Mesodermal cell (in vitro differentiated cells): ENCODE results near the gene ENTPD8.

Source experiments
- H3K27ac ChIP-seq: 2 replicates; pipeline ENCODE4 v1.7.0; 2013; ENCODE audit warnings: mild to moderate bottlenecking, low read depth, low read length, moderate library complexity; ENCODE audit not compliant: severe bottlenecking
- H3K36me3 ChIP-seq: 2 replicates; pipeline ENCODE4 v1.7.1; 2013; ENCODE audit warnings: mild to moderate bottlenecking, low read length, moderate library complexity; ENCODE audit not compliant: control insufficient read depth, insufficient read depth
- H3K4me1 ChIP-seq: one replicate; pipeline ENCODE4 v1.7.1; 2013; ENCODE audit warnings: mild to moderate bottlenecking, low read length; ENCODE audit not compliant: insufficient read depth, control insufficient read depth, poor library complexity, severe bottlenecking
- H3K4me3 ChIP-seq: 2 replicates; pipeline ENCODE4 v1.7.0; 2013; ENCODE audit warnings: low read length, control low read depth, mild to moderate bottlenecking; ENCODE audit not compliant: insufficient read depth, poor library complexity, severe bottlenecking; ENCODE audit errors: extremely low read depth
- H3K9me3 ChIP-seq: 2 replicates; pipeline ENCODE4 v1.7.1; 2013; ENCODE audit warnings: mild to moderate bottlenecking, low read length, moderate library complexity; ENCODE audit not compliant: control insufficient read depth
- WGBS, 2 experiments: methylation state at CpG; one replicate each; pipeline ENCODE4 v1.1.5; 2013; ENCODE audit warnings: missing lambda C conversion rate in 2 of 2; ENCODE audit not compliant: insufficient coverage in 2 of 2; 5-methylcytosine and 5-hydroxymethylcytosine counted together

ENTPD8 gene

DNA sequence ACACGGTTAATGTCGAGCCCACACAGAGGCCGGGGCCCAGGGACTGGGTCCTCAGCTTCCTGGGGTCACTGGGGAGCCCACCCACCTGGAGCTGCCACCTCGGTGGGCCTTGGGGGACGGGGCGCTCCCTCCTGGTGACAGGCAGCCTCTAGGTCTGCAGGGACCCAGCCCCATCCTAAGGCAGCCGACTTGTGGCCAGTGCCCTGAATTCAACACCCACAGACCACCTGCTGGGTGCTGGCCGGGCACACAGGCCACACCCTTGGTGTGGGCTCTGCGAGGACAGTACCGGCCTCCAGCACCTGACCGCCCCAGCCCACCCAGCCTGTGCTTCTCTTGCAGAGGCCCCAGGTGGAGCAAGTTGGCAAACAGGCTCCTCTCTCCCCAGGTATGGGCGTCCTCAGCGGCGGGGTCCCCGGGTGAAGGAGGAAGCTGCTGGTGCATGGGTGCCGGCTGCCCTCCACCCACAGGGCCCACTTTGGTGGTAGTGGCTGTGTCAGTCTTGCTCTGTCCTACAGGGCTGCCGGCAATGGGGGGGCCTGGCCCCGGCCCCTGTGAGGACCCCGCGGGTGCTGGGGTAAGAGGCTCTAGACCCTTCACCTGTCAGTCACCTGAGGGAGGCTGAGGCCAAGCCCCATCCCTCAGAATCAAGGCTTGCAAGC, 8.3 kb downstream of the ENTPD8 start:
- H3K27ac ChIP-seq = no peak overlapping the region
- no peaks in the 10 kb centered on the region for H3K4me1 ChIP-seq
- WGBS, 2 experiments = 91% methylated on average over 19 of the region's 20 CpGs
- H3K36me3 ChIP-seq = no peaks in the 10 kb centered on the region
- H3K4me3 ChIP-seq = no peak overlapping the region
- H3K9me3 ChIP-seq = no peaks in the 10 kb centered on the region

DNA sequence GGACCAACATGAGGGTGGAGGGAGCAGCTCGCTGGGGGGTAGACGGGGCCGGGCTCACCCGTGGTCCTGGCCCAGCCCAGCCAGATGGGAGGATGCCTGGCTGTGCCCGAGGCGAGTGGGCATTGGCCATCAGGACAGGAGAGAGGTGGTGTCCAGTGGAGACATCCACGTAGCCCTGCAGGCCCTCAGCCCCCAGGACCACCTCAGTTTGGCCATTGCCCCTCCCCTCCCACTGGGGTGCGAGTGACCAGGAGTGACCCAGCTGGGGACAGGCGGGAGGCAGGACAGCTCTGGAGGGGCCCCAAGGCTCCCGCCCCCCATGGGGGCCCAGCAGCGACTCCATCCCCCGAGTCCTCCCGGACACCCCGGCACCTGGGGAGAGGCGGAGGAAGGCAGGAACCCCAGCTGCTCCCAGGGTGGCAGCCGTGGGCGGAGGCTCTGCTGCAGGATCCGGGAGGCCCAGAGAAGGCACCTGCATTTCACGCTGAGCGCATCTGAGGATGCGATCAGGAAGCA, 9.7 kb downstream of the ENTPD8 start:
- H3K4me1 ChIP-seq = no peaks in the 10 kb centered on the region
- 86 to 90% methylated on average over 18 to 20 of the region's 21 CpGs for WGBS, 2 experiments
- H3K9me3 ChIP-seq = no peaks in the 10 kb centered on the region
- no peak overlapping the region for H3K4me3 ChIP-seq
- H3K36me3 ChIP-seq = no peaks in the 10 kb centered on the region
- H3K27ac ChIP-seq = no peak overlapping the region

DNA sequence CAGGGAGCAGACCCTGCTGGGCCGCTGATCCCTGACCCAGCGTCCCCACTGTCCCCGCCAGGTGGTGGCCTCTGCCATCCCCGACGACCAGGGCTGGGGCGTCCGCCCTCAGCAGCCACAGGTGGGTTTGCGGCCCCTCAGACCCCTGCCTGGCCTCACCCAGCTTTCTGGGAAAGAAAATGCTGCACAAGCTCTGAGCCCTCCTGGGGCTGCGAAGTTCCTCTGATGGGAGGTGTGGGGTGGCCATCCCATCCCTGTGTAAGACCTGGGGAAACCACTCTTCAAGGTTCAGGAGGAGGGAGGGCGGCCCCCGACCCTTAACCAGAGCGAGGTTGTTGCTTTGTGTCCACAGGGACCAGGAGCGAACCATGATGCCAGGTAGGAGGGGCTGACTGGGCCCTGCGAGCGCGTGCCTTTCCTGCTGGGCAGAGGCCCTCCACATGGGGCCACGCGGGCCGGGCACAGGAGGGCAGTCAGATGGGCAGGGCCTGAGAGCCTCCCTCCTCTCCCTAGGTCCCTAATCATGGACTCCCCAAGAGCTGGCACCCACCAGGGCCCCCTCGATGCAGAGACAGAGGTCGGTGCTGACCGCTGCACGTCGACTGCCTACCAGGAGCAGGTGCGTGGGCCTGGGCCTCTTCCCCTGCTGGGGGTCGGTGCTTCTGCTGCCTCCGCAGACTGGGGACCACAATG, 10.3 kb downstream of the ENTPD8 start:
- Histone ChIP-seq H3K27ac (no peak overlapping the region), H3K4me3 (no peak overlapping the region), H3K36me3 (no peaks in the 10 kb centered on the region), H3K4me1 (no peaks in the 10 kb centered on the region), H3K9me3 (no peaks in the 10 kb centered on the region)
- WGBS, 2 experiments = 89 to 92% methylated on average over 20 to 25 of the region's 27 CpGs

DNA sequence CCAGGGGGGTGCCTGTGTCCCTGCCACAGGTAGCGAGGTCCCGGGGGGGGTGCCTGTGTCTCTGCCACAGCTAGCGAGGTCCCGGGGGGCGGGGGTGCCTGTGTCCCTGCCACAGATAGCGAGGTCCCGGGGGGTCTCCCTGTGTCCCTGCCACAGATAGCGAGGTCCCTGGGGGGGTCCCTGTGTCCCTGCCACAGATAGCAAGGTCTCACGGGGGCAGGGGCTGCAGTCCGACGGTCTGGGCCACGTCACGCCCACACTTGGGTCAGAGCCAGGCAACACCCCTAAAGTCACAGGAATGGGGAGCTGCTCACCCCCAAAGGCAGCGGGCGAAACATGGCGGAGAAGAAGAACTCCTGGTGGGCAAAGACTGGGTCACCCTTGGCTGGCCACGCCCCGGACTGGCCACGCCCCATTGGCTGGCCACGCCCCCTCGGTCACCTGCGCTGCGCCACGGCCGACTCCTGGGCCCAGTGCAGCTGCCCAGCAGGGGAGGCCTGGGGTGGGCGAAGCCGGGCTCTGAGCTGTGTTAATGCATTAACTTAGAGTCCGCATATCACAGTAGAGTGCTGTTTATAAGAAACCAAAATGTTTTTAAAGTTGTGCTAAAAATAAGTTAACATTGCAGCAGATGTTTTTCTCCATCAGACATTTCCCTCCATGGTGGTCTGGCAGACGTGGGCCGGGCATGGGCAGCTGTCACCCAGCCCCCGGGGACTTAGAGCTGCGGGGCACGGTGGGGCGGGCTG, 11.0 kb downstream of the ENTPD8 start:
- Histone ChIP-seq H3K4me1 (peaks cover 3% of the 10 kb centered on the region), H3K36me3 (no peaks in the 10 kb centered on the region), H3K9me3 (no peaks in the 10 kb centered on the region), H3K4me3 (no peak overlapping the region), H3K27ac (no peak overlapping the region)
- WGBS, 2 experiments = 69 to 71% methylated on average over 29 to 30 of the region's 34 CpGs

DNA sequence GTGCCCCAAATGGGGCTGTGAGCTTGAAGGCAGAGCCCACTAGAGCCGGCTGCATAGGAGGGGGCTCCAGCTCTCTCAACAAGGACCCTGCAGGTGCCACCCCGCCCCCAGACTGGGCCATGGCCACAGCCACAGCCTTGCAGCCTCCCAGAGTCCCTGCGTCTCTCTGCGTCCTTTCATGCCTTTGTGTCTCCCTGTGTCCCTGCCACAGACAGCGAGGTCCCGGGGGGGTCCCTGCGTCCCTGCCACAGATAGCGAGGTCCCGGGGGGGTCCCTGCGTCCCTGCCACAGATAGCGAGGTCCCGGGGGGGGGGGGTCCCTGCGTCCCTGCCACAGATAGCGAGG, 11.6 kb downstream of the ENTPD8 start:
- no peak overlapping the region for H3K4me3 ChIP-seq
- no peaks in the 10 kb centered on the region for H3K36me3 ChIP-seq
- no peak overlapping the region for H3K27ac ChIP-seq
- no peaks in the 10 kb centered on the region for H3K9me3 ChIP-seq
- H3K4me1 ChIP-seq = peaks cover 3% of the 10 kb centered on the region
- WGBS, 2 experiments = 91 to 98% methylated on average over 7 to 8 of the region's 14 CpGs

DNA sequence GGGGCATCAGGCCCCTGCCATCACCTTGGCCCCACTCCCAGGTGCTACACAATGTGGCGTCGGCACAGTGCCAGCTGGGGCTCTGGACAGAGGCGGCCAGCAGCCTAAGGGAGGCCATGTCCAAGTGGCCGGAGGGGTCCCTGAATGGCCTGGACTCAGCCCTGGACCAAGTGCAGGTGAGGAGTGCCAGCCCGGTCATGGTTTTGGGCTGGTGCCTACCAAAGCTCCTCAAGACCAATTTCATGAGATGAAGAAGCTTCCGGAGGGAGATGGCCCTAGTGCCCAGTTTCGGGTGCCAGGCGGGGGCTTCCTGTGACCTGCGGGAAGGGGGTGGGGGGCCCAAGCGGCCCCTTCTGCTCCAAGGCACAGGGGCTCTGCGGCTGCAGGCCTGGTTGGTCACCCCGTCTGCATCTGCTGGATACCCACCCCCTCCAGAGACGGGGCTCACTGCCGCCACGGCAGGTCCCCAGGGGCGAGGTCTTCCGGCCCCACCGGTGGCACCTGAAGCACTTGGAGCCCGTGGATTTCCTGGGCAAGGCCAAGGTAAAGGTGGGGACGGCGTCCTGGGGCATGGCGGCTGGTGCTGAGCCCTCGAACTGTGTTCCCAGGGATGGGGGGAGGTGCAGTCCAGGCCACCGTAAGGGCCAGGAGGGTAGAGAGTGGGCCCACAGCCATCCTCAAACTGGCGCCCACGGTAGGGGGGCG, 12.2 kb downstream of the ENTPD8 start:
- WGBS, 2 experiments = 92% methylated on average over 23 to 27 of the region's 27 CpGs

DNA sequence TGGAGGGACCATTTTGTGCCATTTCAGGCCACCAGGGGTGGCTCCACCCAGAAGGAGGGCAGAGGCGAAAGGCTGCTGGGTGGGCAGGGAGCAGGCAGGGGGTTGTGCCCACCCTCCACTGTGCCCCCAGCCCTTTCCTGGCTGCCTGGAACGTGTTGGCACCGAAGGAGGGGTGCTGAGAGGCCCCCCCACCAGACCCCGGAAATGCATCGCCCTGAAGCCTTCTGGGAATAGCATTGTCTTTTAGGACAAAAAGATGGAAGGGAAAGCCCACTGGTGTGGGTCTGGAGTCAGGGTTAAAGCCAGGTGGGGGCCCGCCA, 12.9 kb downstream of the ENTPD8 start:
- 87 to 97% methylated on average over 4 of the region's 6 CpGs for WGBS, 2 experiments
- no peak overlapping the region for H3K4me3 ChIP-seq
- no peaks in the 10 kb centered on the region for H3K9me3 ChIP-seq

More for the DNA sequence above, 12.2 kb downstream of the ENTPD8 start:
- no peak overlapping the region for H3K27ac ChIP-seq
- H3K4me3 ChIP-seq = no peak overlapping the region
- no peaks in the 10 kb centered on the region for H3K36me3 ChIP-seq
- H3K9me3 ChIP-seq = no peaks in the 10 kb centered on the region
- peaks cover 4% of the 10 kb centered on the region for H3K4me1 ChIP-seq

DNA sequence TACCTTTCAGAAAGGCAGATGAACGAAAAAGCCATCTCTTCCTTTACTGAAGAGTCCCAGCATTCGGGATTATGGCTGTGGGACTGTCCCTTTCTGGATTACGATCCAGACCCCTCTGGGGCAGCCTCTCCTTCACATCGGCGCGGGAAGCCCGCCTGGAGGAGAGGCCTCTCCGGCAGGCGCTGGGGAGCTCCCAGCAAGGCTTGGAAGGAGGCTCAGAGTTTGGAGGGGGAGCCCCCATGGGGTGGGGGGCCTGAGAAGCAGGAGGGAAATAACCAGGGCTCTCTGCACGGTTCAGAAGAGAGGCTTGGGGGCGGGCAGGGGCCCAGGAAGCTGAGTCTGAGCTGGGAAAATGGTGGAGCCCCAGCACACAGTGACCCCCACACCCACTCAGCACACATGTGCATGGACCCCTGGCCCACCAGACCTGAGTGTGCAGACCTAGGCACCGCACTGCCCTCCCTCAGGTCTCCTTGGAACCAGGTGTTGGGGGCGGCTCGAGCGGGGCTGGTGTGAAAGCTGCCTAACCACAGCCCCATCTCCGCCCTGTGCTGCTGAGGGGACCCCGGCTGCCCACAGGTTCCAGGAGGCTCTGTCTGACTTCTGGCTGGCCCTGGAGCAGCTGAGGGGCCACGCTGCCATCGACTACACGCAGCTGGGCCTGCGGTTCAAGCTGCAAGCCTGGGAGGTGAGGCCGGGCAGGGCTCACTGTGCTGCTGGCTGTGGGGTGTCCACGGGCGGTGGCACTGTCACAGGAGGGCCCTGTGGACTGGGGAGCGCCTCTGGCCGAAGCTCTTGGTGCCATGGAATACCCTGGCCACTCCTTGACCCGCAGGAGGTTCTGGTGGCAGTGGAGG, 13.5 kb downstream of the ENTPD8 start:
- Histone ChIP-seq H3K4me3 (no peak overlapping the region), H3K27ac (no peak overlapping the region), H3K9me3 (no peaks in the 10 kb centered on the region), H3K36me3 (no peaks in the 10 kb centered on the region), H3K4me1 (peaks cover 7% of the 10 kb centered on the region)
- WGBS, 2 experiments = 83 to 86% methylated on average over 21 to 27 of the region's 27 CpGs

More for the DNA sequence above, 12.9 kb downstream of the ENTPD8 start:
- peaks cover 7% of the 10 kb centered on the region for H3K4me1 ChIP-seq
- H3K36me3 ChIP-seq = no peaks in the 10 kb centered on the region
- H3K27ac ChIP-seq = no peak overlapping the region

DNA sequence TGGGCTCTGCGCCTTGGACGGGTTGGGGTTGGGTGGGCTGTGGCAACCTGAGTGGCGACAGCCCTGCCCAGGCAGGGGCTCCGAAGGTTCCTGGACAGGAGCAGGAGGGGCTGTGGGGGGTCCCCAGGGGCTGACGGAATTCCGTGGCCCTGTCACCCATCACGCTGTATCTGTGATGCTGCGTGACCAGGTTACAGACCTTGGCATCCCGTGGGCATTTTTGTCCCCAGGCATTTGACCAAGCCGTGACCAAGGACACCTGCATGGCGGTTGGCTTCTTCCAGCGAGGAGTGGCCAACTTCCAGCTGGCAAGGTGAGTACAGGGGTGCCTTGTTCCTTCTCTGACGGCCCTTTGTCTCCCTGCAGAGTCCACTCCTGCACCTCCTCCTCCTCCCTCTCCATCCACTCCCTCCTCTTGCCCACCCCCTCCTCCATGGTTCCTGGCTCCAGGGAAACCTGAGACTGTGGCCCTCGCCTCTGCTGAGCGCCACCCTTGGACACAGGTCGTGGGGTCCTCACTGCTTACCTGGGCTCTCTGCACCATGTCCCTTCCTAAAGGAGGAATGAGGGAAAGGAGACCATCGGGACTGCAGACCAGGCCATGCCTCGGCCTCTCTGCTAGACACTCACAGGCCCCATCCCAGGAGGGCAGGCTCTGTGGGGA, 15.0 kb downstream of the ENTPD8 start:
- no peaks in the 10 kb centered on the region for H3K9me3 ChIP-seq
- H3K4me1 ChIP-seq = peaks cover 14% of the 10 kb centered on the region
- H3K4me3 ChIP-seq = no peak overlapping the region
- no peak overlapping the region for H3K27ac ChIP-seq
- 86 to 92% methylated on average over 12 to 16 of the region's 18 CpGs for WGBS, 2 experiments
- H3K36me3 ChIP-seq = no peaks in the 10 kb centered on the region
